Body of pancreas (tissue), 4 donors: Measurements from ENCODE around the gene USP17L19. TPM values are rescaled to one million over a fixed set of nuclear protein-coding genes. Genes with fewer than 3 reads are reported as not detected.
"Not testable (repeated sequence)": the region's sequence is repeated elsewhere in the genome, so short reads cannot be mapped to it uniquely, and the experiment has no call there.

Source experiments
- ATAC-seq: fragments of 150-250 bp; one replicate; pipeline ENCODE4 v1.9.1; 2016
- DNase-seq, 4 donors: peaks; one replicate each; pipeline ENCODE4 v3.0.0-alpha.2; 2019
- H3K27ac ChIP-seq, 4 donors: fragments of 200-600 bp; sonication (generic); 1 replicate in 3 of 4; 2 replicates in 1 of 4; pipeline versions ENCODE4 v1.5.1 to v1.6.1; 2016 to 2019; ENCODE audit warnings: mild to moderate bottlenecking in 1 of 4, mixed read lengths in 1 of 4, moderate library complexity in 1 of 4
- H3K27me3 ChIP-seq, 2 donors: fragments of 200-600 bp; sonication (generic); one replicate each; pipeline ENCODE4 v1.6.0; 2016; ENCODE audit warnings: mild to moderate bottlenecking in 1 of 2
- H3K36me3 ChIP-seq, 2 donors: fragments of 200-600 bp; sonication (generic); replicated peaks in 1 of 2; 2 replicates each; pipeline ENCODE4 v1.5.1; 2016; ENCODE audit warnings: low read depth in 2 of 2; ENCODE audit not compliant: insufficient read depth in 1 of 2
- H3K4me1 ChIP-seq: fragments of 200-600 bp; sonication (generic); one replicate; pipeline ENCODE4 v1.6.0; 2016
- H3K4me3 ChIP-seq, 2 donors: fragments of 200-600 bp; sonication (generic); 1 replicate in 1 of 2; 2 replicates in 1 of 2; pipeline ENCODE4 v1.5.1; 2016 to 2019
- H3K9me3 ChIP-seq, 3 donors: fragments of 200-600 bp; sonication (generic); 1 replicate in 2 of 3; 2 replicates in 1 of 3; pipeline ENCODE4 v1.5.1; 2016
- WGBS, 2 donors: methylation state at CpG; one replicate each; pipeline ENCODE4 v1.1.5; 2017; 5-methylcytosine and 5-hydroxymethylcytosine counted together
- intact Hi-C: fragments of 100-400 bp; cut with DNase I; formaldehyde crosslinking; loops from one replicate; pipeline ENCODE4 v1.15.1; 2023
- total RNA-seq, 2 donors: library from RNA; depleted of rRNA; stranded (reverse); fragments of >200 nt; gene quantifications; one replicate each; pipeline ENCODE4 v1.1.0, GENCODE V29; 2016

Gene USP17L19
- total RNA-seq, 2 donors from 2014 or later: not detected

DNA sequence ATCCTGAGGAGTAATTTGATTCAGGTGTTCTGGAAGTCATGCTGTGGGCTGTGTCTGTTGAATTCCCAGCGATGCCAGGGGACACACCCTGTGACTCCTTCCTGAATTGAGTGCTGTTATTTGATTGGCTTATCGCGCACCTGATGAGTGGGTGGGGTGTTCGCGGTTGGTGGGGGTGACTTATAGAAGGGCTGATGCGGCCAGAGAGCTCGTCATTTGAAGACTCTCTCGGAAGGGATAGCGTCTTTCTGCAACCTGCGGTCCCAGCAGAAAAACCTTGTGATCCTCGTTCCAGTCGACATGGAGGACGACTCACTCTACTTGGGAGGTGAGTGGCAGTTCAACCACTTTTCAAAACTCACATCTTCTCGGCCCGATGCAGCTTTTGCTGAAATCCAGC lies 4.6 kb downstream of the USP17L19 start, which contains the start of gene USP17L20:
Gene USP17L20 (plus strand): TSS at position 301 of the 400 bp plus-strand sequence. CDS start 0 bp downstream, at position 301.
- H3K27me3 ChIP-seq, H3K27ac ChIP-seq, H3K4me1 ChIP-seq, DNase-seq, H3K9me3 ChIP-seq, intact Hi-C loops, H3K4me3 ChIP-seq, ATAC-seq, H3K36me3 ChIP-seq: not testable (repeated sequence)
- no CpG with 5 or more reads among the region's 15 CpGs for WGBS, 2 donors

GRCh38 chr4:9262572-9262971 lies 9.4 kb downstream of the USP17L19 start, which contains the start of gene USP17L21:
USP17L21 (plus strand) TSS chr4:9262872; CDS start chr4:9262872, 0 bp downstream.
- WGBS, 2 donors: no CpG with 5 or more reads among the region's 13 CpGs
- H3K27ac ChIP-seq, intact Hi-C loops, H3K9me3 ChIP-seq, H3K4me1 ChIP-seq, H3K4me3 ChIP-seq, H3K27me3 ChIP-seq, ATAC-seq, H3K36me3 ChIP-seq, DNase-seq: not testable (repeated sequence)

DNA sequence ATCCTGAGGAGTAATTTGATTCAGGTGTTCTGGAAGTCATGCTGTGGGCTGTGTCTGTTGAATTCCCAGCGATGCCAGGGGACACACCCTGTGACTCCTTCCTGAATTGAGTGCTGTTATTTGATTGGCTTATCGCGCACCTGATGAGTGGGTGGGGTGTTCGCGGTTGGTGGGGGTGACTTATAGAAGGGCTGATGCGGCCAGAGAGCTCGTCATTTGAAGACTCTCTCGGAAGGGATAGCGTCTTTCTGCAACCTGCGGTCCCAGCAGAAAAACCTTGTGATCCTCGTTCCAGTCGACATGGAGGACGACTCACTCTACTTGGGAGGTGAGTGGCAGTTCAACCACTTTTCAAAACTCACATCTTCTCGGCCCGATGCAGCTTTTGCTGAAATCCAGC lies 14.1 kb downstream of the USP17L19 start, which contains the start of gene USP17L22:
Gene USP17L22 (plus strand): TSS at position 301 of the 400 bp plus-strand sequence. CDS start 0 bp downstream, at position 301.
- intact Hi-C loops, DNase-seq, H3K27ac ChIP-seq, H3K4me3 ChIP-seq, H3K4me1 ChIP-seq, H3K9me3 ChIP-seq, H3K27me3 ChIP-seq, ATAC-seq, H3K36me3 ChIP-seq: not testable (repeated sequence)
- WGBS, 2 donors: no CpG with 5 or more reads among the region's 15 CpGs

- intact Hi-C loops, H3K27me3 ChIP-seq, H3K9me3 ChIP-seq, H3K4me3 ChIP-seq, H3K36me3 ChIP-seq, ATAC-seq, H3K27ac ChIP-seq, H3K4me1 ChIP-seq: not testable (repeated sequence)
- WGBS, 2 donors: 72 to 77% methylated on average over 8 of the region's 10 CpGs
- DNase-seq: peak; percentile 26 to 48 (median 36)
Measured at GRCh38 chr4:9271719-9272118, 18.5 kb downstream of the USP17L19 start.

Other genes starting within 250 kb of the USP17L19 start
- not detected for gene FAM90A26, start 83.0 kb upstream of the USP17L19 start, total RNA-seq
- not detected for gene USP17L10, start 42.7 kb upstream of the USP17L19 start, total RNA-seq
- not detected for gene USP17L11, start 38.0 kb upstream of the USP17L19 start, total RNA-seq
- gene USP17L12, start 33.2 kb upstream of the USP17L19 start, total RNA-seq: not detected
- not detected for gene USP17L13, start 28.5 kb upstream of the USP17L19 start, total RNA-seq
- not detected for gene USP17L15, start 19.0 kb upstream of the USP17L19 start, total RNA-seq
- not detected for gene USP17L17, start 9.5 kb upstream of the USP17L19 start, total RNA-seq
- gene USP17L18, start 4.7 kb upstream of the USP17L19 start, total RNA-seq: not detected
- not detected for gene USP17L20, start 4.7 kb downstream of the USP17L19 start, total RNA-seq
- not detected for gene USP17L21, start 9.5 kb downstream of the USP17L19 start, total RNA-seq
- not detected for gene USP17L22, start 14.2 kb downstream of the USP17L19 start, total RNA-seq
- not detected for gene USP17L24, start 71.8 kb downstream of the USP17L19 start, total RNA-seq
- gene USP17L25, start 76.5 kb downstream of the USP17L19 start, total RNA-seq: not detected
- not detected for gene USP17L26, start 81.3 kb downstream of the USP17L19 start, total RNA-seq
- gene USP17L5, start 86.0 kb downstream of the USP17L19 start, total RNA-seq: not detected
- not detected for gene USP17L27, start 90.8 kb downstream of the USP17L19 start, total RNA-seq
- not detected for gene USP17L28, start 95.5 kb downstream of the USP17L19 start, total RNA-seq
- not detected for gene USP17L29, start 100.3 kb downstream of the USP17L19 start, total RNA-seq
- gene USP17L30, start 109.8 kb downstream of the USP17L19 start, total RNA-seq: not detected
- gene DEFB131A, start 191.0 kb downstream of the USP17L19 start, total RNA-seq: not detected